DND-41 (cell line): ENCODE results near the gene ITGA2B.

Experiments used
- EZH2 ChIP-seq: IDR thresholded peaks from 3 replicates; pipeline ENCODE4 v1.6.1; 2012; ENCODE audit warnings: borderline replicate concordance, low read depth, mild to moderate bottlenecking, moderate library complexity, low read length, inconsistent platforms; ENCODE audit not compliant: severe bottlenecking
- TF ChIP-seq, protein P1 (sequence below): IDR thresholded peaks from 2 replicates; pipeline ENCODE4 v1.5.1; 2012; ENCODE audit warnings: borderline replicate concordance, low read length, moderate library complexity, mild to moderate bottlenecking; ENCODE audit not compliant: poor library complexity, severe bottlenecking; ENCODE audit errors: extremely low read depth

DNA sequence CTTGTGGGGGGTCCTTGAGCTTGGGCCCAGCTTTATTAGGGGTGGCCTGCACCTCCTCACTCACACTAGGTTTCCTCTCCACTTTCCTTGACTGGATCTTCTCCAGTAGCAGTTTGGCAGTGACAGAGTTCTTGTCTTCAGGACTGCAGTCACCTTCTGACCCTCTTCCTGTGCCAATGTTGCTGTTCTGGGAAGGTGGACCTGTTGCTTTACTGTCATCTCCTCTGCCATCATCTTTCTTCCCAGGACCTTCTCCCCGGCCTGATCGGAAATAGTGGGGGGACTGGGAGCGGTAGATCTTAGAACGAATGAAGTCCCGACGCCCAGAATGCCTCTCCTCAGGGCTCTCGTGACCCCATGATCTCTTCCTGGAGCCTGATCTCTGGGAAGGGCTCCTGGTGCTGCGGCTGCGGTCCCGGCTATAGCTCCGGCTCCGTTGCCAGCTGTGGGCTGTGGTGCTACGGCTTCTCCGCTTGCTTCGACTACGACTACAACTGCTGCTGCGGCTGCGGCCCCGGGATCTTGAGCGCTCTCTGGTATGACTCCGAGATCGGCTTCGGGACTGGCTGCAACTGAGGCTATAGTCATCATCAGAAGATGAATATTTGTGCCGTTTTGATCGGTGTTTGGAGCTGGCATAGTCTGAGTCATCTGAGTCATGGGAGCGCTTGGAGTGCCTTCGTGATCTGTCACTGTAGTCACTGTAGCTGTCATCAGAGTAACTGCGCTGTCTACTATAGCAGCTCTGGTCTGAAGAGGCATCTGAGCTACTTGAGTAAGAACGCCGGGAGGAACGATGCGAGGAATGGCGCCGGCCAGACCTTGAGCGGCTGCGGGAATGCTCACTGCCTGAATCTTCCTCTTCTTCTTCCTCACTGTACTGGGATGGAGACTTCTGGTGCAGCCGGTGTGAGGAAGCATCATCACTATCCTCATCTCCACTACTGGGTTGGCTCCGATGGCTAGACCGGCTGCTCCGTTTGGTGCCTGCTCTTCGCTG is 9.5 kb upstream of the ITGA2B start:
- TF ChIP-seq, protein P1, sequence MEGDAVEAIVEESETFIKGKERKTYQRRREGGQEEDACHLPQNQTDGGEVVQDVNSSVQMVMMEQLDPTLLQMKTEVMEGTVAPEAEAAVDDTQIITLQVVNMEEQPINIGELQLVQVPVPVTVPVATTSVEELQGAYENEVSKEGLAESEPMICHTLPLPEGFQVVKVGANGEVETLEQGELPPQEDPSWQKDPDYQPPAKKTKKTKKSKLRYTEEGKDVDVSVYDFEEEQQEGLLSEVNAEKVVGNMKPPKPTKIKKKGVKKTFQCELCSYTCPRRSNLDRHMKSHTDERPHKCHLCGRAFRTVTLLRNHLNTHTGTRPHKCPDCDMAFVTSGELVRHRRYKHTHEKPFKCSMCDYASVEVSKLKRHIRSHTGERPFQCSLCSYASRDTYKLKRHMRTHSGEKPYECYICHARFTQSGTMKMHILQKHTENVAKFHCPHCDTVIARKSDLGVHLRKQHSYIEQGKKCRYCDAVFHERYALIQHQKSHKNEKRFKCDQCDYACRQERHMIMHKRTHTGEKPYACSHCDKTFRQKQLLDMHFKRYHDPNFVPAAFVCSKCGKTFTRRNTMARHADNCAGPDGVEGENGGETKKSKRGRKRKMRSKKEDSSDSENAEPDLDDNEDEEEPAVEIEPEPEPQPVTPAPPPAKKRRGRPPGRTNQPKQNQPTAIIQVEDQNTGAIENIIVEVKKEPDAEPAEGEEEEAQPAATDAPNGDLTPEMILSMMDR = no peak
- TF ChIP-seq EZH2 = no peak
